ENCODE results near the gene ETDA. TPM values are rescaled to one million over a fixed set of nuclear protein-coding genes. Genes with fewer than 3 reads are reported as not detected.

The ETDA gene
- not detected in 5 replicates for total RNA-seq (2022; extraction: Qiagen RNA extraction)

GRCh38 chrX:135252011-135252518 lies at the start of gene ETDA:
TSS of gene ETDA (plus strand) at chrX:135252061. CDS start at chrX:135253277, 1,216 bp downstream.

Other genes with a start within 250 kb of the ETDA start
- 8.3 to 10.8 TPM (median 9.3 TPM) in 5 replicates for gene RTL8B, start 229.5 kb upstream of the ETDA start, total RNA-seq (2022; extraction: Qiagen RNA extraction)
- gene RTL8C, start 219.7 kb upstream of the ETDA start, total RNA-seq (2022; extraction: Qiagen RNA extraction) = 151 to 236 TPM (median 211 TPM) in 5 replicates
- 160 to 190 TPM (median 181 TPM) in 5 replicates for gene RTL8A, start 199.9 kb upstream of the ETDA start, total RNA-seq (2022; extraction: Qiagen RNA extraction)
- gene SMIM10L2B, start 153.3 kb upstream of the ETDA start, total RNA-seq (2022; extraction: Qiagen RNA extraction) = 0.07 to 0.14 TPM (median 0.10 TPM) in 5 replicates
- gene ETDB, start 131.5 kb upstream of the ETDA start, total RNA-seq (2022; extraction: Qiagen RNA extraction) = not detected in 5 replicates
- not detected in 5 replicates for gene CT55, start 80.7 kb upstream of the ETDA start, total RNA-seq (2022; extraction: Qiagen RNA extraction)
- not detected in 5 replicates for gene ETDC, start 57.4 kb downstream of the ETDA start, total RNA-seq (2022; extraction: Qiagen RNA extraction)
- 2.6 to 3.0 TPM (median 2.9 TPM) in 5 replicates for gene ZNF75D, start 92.0 kb downstream of the ETDA start, total RNA-seq (2022; extraction: Qiagen RNA extraction)
- 3.3 to 4.3 TPM (median 4.1 TPM) in 5 replicates for gene ZNF449, start 92.7 kb downstream of the ETDA start, total RNA-seq (2022; extraction: Qiagen RNA extraction)
- 0.13 to 0.16 TPM (median 0.15 TPM) in 5 replicates for gene SMIM10L2A, start 169.9 kb downstream of the ETDA start, total RNA-seq (2022; extraction: Qiagen RNA extraction)

Data from A549 treated with AZD2906 at 1 μM for 4 hours (cell line).